HG03460 (cell line): ENCODE results near the gene APLP2.

Source experiments
- ATAC-seq: cut with Tn5 transposase; IDR thresholded peaks from one replicate; pipeline ENCODE4 v1.9.1; 2021; ENCODE audit not compliant: unreplicated experiment

APLP2 gene

DNA sequence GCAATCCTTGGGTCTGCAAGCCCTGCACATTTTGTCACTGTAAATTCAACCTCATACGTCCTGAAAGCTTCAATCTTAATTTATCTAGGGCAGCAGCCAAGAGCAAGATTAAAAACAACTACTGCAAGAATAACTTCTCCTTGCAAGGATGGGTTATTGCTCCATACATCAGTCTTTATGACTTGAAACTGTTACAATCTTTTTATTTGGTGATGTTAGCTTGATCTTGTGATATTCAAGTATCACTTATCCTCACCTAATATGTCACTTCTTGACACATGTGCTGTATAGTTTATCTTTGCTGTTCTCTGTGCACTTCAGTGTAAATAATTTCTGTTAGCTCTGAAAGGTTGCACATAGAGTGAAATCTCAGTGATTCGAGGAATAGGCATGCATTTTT is 14.7 kb upstream of the APLP2 start:
- no peak for ATAC-seq

GRCh38 chr11:130055617-130056016 is 14.1 kb upstream of the APLP2 start:
- no peak for ATAC-seq

DNA sequence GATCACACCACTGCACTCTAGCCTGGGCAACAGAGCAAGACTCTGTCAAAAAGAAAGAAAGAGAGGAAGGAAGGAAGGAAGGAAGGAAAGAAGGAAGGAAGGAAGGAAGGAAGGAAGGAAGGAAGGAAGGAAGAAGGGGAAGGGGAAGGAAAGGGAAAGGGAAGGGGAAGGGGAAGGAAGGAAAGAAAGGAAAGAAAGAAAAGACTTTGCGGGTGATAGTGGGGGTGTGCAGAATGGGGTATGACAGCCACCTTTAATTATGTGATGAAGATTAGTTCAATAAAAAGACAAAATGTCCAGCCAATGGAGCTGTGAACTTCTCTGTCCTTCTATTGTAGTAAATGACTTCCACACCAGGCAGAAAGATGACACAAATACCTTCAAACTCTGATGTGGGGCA is 8.7 kb upstream of the APLP2 start:
- ATAC-seq: no peak

DNA sequence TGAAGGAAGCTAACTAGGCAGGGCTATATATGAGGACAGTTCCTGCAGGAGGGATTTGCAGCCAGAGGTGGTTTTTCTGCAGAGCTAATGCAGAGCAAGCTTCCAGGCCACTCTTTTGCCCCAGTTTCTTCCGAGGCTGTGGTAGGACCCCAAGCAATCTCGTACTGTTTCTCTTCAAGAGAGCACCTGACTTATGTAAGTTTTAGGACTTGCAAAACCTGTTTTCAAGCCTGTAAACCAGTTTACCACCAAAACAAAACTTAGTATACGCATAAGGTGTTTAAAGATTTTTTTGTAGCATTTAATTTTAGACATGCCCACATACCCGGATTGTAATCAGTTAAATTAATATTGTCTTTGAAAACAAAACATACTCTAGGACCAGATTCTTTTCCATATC is 7.7 kb upstream of the APLP2 start:
- ATAC-seq: no peak

DNA sequence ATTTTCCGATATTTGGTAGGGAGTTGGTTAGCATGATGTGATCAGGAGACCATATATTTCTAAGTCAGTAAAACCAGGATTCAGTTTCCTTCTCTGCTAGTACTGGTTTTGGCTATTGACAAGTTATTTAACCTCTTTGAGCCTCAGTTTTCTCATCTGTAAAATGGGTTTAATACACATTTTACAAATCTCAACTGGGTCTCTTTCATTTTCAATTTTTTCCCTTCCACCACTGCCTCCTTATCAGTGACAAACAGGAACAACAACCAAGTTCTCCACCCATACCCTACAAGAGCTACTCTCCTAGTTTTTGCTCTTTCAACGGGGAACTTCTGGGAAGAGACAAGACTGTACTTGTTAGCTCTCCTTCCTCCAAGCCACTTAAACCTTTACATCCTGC is 6.2 kb upstream of the APLP2 start:
- ATAC-seq: no peak

GRCh38 chr11:130064596-130064995 is 5.1 kb upstream of the APLP2 start:
- no peak for ATAC-seq

GRCh38 chr11:130066338-130066737 is 3.4 kb upstream of the APLP2 start:
- no peak for ATAC-seq

DNA sequence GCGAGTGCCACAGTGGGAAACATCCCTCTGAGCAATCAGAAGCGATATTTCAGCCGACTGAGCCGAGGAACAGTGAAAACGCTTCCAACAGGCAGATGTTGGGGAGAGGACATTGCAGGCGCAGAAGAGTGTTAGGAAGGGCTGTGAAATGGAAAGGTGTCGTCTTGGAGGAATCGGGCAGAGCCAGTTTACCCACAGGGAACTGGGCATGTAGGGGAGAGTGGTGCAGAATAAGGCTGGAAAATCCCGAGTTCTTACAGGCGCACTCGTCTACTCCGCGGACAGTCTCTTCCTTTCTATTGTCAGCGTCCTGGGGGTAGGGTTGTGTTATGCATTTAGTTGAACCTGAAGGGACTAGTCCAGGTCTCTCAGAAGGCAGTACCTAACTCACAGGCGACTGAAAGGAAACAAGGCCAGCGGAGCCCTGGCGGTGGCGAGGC is 1.1 kb upstream of the APLP2 start:
- ATAC-seq: no peak

- peak; percentile 26 for ATAC-seq
Observed at GRCh38 chr11:130068986-130069658, 572 bp upstream of the APLP2 start.

- peak; percentile 27 for ATAC-seq
Observed at GRCh38 chr11:130070109-130070845, 583 bp downstream of the APLP2 start.

DNA sequence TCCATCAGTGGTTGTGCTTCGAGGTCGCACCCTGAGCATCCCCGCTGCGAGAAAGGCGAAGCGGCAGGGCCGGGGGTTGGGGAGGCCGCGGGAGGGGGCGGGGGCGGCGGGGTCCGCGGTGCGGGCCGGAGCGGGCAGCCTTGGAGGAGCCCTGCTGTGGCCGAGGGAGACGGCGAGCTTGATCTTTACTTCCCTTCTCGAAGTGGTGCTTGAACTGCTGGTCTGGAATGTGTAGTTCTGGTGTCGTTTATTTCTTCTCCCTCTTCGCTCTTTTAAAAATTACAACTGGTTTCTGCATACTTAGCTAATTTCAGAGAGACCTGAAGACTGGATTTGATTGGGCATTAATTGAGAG is 1.1 kb downstream of the APLP2 start:
- no peak for ATAC-seq

DNA sequence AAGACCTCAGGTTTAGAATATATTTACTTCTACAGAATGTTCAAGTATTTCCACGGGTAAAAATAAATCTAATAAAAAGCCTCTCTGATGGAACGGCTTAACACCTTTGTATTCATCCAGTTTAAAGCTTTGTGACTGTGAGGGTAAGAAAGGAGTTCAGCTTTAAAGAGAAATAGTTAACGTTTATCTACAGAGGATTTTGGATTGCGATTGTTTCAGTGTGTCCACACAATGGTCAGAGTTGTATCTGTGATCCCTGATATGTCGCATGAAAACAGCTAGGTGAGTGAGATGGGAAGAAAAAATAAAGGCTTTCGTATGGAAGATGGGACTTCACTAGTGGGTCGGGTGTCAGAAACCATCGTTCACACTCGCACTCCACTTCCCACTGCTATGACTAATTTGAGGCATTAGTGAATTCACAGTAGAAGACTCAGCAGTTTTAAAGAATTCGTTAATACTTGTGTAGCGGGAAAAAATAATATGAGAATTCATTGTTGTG is 1.6 kb downstream of the APLP2 start:
- ATAC-seq: no peak

DNA sequence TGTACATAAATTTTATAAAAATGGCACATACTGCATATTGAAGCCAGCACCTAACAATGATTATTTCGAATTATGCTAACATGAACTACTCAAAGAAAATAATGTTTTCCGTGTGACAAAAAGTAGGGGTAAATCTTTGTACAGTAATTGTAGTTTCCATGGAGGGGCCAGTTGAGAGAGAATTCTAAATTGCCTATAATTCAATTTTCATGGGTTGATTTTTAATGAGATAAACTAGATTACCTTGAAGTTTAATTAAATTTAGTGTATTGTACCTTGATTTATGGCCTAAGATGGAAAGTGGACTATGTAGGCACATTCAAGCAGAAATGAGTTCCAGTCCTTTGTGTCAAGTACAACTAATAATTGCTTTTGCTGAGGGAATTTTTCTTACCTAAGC is 5.0 kb downstream of the APLP2 start:
- ATAC-seq: no peak

- no peak for ATAC-seq
Observed at GRCh38 chr11:130076778-130077481, 7.2 kb downstream of the APLP2 start.

DNA sequence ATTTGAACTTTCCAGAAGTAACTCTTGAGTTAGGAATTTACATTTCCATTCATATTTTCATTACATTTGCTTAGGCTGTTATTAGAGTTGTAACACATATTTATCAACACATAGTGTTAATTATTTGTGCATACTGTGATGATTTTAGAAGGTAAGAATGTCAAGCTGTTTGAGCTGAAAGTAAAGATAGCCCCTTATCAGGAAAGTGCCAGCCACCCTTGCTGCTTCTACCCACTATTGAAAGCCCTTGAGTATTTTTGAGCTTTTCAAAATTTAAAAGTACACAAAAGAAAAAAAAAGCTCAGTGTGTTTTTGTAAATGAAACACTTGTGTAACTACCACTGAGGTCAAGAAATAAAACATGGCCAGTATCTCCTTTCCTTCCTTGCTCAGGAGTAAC is 8.0 kb downstream of the APLP2 start:
- no peak for ATAC-seq

GRCh38 chr11:130078080-130078479 is 8.4 kb downstream of the APLP2 start:
- ATAC-seq: no peak

DNA sequence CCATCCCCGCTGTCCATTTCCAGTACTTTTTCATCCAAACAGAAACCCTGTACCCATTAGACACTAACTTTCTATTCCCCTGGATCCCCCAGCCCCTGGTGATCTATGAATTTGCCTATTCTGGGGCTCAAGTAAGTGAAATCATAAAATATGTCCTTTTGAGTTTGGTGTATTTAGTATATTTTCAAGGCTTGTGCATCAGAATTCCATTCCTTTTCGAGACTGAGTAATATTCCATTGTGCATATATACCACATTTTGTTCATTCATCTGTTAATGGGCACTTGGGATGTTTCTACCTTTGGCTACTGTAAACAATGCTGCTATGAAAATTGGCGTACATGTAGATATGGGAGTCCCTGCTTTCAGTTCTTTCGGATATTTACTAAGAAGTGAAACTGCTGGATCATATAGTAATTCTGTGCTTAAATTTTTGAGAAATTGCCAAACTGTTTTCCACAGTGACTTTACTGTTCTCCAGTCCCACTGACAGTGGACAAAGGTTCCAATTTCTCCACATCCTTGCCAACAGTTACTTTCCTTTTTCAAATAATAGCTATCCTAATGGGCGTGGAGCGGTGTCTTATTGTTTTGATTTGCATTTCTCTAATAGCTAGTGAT is 16.1 kb downstream of the APLP2 start:
- no peak for ATAC-seq

- no peak for ATAC-seq
Observed at GRCh38 chr11:130086669-130087068, 17.0 kb downstream of the APLP2 start.

- ATAC-seq: peak; percentile 92
Observed at GRCh38 chr11:130087294-130087926, 17.7 kb downstream of the APLP2 start.

GRCh38 chr11:130088217-130088616 is 18.5 kb downstream of the APLP2 start:
- ATAC-seq: no peak
